Upper lobe of left lung (tissue), 4 donors: ENCODE results near the gene TMEM43.

Experiments
- EP300 ChIP-seq, 4 donors: sonication (generic); formaldehyde crosslinking; IDR thresholded peaks; one replicate each; pipeline ENCODE4 v1.5.1; 2017; ENCODE audit warnings: antibody characterized with exemption in 4 of 4, control low read depth in 2 of 4
- POLR2A ChIP-seq, 4 donors: fragments of 450-650 bp; IDR thresholded peaks; one replicate each; pipeline ENCODE4 v1.5.1; 2016 to 2017; ENCODE audit warnings: antibody characterized with exemption in 4 of 4, mild to moderate bottlenecking in 2 of 4
- POLR2AphosphoS5 ChIP-seq, 2 donors: sonication (generic); formaldehyde crosslinking; IDR thresholded peaks; one replicate each; pipeline ENCODE4 v1.5.1; 2017; ENCODE audit warnings: antibody characterized with exemption in 2 of 2
- TF ChIP-seq, protein P1 (sequence below), 6 experiments: fragments of 450-650 bp in 4 of 6; fragments of 200-600 bp in 2 of 6; sonication (generic) in 2 of 6; IDR thresholded peaks; one replicate each; pipeline ENCODE4 v1.5.1; 2016 to 2019; ENCODE audit warnings: antibody characterized with exemption in 6 of 6

DNA sequence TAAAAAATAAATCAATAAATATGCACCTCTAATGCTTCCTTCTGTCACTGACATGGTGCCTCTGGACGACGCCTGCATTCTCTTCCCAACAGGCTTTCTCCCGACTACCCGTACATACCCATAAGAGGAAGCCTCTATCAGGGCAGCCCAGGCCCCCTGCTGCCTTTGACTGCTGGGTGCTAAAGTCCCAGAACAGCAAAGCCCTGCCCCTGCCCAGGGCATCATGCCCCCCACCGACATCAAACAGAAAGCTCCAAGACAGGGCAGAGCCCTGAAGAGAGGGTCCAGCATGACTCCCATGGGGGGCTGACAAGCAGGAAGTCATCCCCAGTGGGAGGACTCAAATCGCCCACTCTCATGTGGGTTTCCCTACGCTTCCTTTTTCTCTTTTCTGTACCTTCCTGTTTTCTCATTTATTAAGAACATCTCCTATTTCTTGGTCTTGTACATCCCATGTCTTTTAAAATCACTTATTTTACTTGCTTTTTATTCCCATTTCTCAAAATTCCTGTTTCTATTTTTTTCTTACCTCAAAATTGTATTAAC, 30.1 kb downstream of the TMEM43 start:
- TF ChIP-seq, protein P1, sequence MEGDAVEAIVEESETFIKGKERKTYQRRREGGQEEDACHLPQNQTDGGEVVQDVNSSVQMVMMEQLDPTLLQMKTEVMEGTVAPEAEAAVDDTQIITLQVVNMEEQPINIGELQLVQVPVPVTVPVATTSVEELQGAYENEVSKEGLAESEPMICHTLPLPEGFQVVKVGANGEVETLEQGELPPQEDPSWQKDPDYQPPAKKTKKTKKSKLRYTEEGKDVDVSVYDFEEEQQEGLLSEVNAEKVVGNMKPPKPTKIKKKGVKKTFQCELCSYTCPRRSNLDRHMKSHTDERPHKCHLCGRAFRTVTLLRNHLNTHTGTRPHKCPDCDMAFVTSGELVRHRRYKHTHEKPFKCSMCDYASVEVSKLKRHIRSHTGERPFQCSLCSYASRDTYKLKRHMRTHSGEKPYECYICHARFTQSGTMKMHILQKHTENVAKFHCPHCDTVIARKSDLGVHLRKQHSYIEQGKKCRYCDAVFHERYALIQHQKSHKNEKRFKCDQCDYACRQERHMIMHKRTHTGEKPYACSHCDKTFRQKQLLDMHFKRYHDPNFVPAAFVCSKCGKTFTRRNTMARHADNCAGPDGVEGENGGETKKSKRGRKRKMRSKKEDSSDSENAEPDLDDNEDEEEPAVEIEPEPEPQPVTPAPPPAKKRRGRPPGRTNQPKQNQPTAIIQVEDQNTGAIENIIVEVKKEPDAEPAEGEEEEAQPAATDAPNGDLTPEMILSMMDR (IDR thresholded peaks at IDR 0.05): no peak
- TF ChIP-seq EP300 (IDR thresholded peaks at IDR 0.05) (no peak), POLR2A (IDR thresholded peaks at IDR 0.05) (no peak), POLR2AphosphoS5 (IDR thresholded peaks at IDR 0.05) (no peak)
